Endometrium (tissue), 2 donors: ENCODE results near the gene CFAP46.

Experiments used
- FAIRE-seq: peaks from 2 replicates; lab custom pipeline; 2012; peaks lifted over from hg19 to GRCh38; lab: Jason Lieb, UNC
- donor health status: control.
- donor health status: control.

Gene CFAP46

GRCh38 chr10:132879408-132880127 lies 62.8 kb downstream of the CFAP46 start:
- no peak for FAIRE-seq

- FAIRE-seq = no peak
Observed at GRCh38 chr10:132878730-132879407, 63.5 kb downstream of the CFAP46 start.

DNA sequence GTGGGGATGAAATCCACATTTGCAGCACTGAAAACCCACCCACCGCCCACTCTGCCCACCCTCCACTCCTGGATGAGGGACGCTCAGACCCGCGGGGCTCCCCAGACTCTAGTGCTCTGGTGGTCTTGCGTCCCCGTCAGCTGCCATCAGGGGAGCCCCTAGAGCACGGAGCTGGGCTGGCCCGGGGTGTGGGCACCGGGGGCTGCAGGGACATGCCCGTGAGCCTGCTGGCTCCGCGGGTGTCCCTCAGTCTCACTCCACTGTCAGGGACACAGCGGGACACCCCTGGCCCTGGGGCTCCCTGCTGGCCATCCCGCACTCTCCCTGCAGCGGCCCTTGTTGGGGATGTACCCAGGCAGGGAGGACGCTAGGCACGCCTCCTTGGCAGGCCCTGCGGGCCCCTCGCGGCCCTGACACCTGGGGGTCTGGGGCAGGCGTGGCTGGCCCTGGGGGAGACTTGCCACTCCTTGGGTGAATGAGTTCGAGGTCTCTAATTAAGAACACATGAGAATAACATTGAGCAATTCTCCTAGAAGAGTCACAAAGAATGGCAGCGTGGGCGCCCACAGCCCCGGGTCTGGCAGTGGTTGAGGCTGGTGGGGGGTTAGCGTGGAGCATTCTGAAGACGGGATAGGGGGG lies 64.2 kb downstream of the CFAP46 start:
- no peak for FAIRE-seq

- FAIRE-seq = no peak
Observed at GRCh38 chr10:132877473-132877872, 64.9 kb downstream of the CFAP46 start.

- FAIRE-seq = no peak
Observed at GRCh38 chr10:132876993-132877431, 65.4 kb downstream of the CFAP46 start.

DNA sequence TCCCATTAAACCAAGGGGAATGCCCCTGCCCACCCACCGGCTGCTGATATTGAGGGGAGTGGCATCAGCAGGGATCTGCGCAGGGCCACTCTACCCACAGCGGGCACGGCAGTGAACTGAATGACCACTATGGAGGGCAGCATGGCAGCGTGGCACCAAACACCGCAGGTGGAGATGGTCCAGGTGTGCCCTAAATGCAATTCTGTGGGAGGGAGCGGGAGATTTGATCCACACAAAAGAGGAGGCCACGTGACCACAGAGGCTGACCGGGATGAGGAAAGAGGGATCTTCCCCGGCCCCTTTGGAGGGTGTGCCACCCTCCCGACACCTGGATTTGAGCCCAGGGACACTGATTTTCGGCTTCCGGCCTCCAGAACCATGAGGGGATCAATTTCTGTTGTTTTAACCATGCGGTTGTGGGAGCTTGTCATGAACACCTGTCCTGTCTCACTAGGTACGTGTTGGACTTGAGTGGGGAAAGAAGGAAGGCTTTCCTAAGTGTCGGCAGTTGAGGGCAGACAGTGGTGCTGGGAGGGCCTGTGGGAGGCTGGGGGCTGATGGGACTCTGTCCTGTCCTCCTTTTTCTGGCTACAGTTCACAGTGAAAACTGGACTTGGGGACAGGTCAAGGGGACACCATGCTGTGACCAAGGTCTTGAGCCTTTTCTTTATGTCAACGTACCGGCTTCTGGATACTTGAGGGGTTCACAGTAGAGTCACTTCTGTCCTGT lies 66.1 kb downstream of the CFAP46 start:
- FAIRE-seq = no peak

DNA sequence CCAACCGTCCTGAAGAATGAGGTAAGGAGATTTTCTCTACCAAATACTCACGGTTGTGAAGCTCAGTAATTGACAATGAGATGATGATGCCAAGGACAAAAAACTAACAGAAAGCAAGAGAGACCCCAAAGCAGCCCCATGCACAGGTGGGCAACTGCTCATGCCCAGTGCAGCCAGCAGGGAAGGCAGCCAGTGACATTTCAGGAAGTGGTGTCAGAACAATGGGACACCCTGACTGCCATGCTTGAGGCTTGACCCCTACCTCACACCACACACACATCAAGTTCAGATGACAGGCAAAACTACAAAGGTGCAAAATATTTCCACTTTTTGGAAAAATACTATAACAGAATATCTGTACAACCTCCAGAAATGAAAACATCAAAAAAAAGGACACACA lies 66.9 kb downstream of the CFAP46 start:
- no peak for FAIRE-seq

DNA sequence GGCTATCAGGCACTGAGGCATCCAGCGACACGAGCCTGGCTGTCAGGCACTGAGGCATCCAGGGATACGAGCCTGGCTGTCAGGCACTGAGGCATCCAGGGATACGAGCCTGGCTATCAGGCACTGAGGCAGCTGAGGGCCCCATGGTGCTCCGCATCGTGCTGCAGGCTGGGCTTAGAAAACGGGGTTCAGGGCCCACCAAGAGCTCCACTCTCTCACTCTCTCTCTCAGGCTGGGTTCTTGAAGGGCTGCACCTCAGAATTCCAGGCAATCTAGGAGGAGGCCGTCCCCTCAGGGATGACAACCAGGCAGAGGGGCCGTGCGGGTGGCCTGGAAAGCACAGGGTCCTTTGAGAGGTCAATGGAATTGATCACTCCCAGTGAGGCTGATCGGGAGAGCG lies 69.0 kb downstream of the CFAP46 start:
- no peak for FAIRE-seq

DNA sequence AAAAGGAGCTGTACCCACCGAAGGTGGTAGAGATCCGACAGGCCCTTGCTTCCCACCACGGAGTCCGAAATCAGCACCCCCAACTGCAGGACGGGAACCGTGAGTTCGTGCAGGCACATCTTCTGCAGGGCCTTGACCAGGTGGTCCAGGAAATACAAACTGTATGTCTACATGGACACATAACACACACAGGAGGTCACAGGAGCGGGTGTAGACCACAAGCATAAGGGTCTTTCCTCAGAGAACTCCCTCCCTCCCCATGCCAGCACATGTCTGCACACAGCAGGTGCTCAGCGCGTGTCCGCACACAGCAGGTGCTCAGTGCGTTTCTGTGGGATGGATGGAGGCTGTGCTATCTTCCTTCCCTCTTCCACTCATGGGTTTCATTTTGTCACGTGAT lies 69.7 kb downstream of the CFAP46 start:
- FAIRE-seq = no peak

DNA sequence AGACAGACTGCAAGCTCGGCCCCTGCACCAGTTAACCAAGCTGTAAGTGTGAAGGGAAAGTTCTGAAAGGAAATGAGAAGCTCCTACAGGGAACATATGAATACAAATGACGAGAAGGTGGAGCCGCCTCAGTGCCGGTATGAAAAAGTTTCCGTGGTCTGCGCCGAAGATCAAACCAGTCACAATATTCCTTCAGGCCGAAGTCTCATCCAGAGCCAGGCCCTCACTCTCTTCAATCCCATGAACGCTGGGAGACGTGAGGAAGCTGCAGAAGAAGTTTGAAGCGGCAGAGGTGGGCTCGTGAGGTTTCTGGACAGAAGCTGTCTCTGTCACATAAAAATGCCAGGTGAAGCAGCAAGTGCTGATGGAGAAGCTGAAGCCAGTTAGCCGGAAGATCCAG lies 71.9 kb downstream of the CFAP46 start:
- no peak for FAIRE-seq

DNA sequence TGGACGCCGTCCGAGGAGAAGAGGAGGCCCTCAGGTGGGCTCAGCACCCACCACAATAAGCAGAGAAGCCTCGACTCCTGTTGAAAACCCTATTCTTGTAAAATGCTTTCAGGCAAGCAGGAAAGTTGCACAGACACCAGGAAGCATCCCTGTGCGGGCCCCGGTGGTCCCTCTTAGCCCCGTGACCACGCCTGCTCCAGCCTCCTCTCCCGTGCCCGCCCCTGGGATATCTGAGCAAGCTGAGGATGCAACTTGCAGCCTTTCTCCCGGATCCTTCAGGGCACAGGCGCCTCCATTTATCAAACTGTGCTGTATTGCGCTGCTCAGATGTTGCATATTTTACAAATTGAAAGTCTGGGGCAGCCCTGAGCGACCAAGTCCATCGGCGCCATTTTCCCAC lies 72.7 kb downstream of the CFAP46 start:
- no peak for FAIRE-seq

GRCh38 chr10:132868995-132869394 lies 73.4 kb downstream of the CFAP46 start:
- no peak for FAIRE-seq

- FAIRE-seq = no peak
Observed at GRCh38 chr10:132867801-132868644, 74.3 kb downstream of the CFAP46 start.

DNA sequence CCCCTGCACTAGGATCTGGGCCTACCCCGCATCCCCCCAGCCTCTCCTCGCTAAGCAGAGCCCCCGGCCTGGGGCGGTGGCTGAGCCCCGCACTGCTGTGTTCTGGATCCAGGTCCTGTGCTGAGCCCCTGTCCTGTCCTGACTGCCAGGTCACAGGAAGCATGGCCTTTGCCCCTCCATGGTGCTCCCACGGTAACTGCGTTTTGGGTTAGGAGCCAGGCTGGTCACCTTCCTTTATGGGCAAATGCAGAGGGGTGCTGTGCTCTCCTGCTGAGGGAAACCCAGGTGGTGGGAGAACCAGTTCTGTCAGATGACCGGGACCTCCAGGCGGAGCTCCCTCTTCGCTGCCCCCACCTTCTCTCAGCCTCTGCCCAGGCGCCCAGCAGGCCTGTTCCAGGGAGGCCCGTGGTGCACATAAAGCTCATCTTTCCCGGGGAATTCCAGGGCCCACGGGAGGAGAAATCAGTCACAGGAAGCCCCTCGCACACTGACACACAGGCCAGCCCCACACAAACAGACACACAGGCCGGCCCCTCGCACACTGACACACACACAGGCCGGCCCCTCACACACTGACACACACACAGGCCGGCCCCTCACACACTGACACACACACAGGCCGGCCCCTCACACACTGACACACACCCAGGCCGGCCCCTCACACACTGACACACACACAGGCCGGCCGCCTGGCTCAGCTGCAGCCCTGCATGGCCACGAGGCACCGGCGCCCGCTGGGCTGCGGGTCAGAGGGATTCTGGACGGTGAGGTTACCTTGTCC lies 75.6 kb downstream of the CFAP46 start:
- no peak for FAIRE-seq

- no peak for FAIRE-seq
Observed at GRCh38 chr10:132865851-132866600, 76.3 kb downstream of the CFAP46 start.

GRCh38 chr10:132865171-132865631 lies 77.2 kb downstream of the CFAP46 start:
- no peak for FAIRE-seq

- no peak for FAIRE-seq
Observed at GRCh38 chr10:132862485-132863420, 79.6 kb downstream of the CFAP46 start.

DNA sequence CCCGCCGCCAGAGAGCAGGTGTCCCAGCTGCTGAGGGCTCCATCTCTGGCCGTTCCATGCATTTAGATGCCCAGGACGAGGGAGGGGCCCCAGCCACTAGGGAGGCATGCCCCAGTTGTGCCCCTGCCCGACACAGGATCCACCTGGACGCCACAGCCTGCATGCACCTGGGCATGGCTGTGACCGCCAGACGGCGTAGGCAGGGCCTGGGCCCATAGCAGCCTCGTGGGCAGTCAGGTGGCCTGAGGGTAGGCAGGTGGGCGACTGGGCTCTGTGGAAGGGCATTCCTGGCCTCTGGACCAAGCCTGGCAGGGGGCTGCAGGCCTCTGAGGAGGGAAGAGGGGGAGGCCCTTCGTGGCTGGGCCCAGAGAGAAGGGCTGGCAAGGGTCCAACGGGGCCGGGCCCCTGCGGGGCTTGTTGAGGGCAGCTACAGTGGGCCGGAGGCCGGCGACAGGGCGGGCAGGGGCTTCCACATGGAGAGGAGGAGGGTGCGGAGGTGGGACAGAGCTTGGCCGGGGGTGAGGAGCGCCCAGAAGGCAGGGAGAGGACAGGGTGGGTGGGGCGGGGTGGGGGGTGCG lies 80.4 kb downstream of the CFAP46 start:
- no peak for FAIRE-seq
